RWPE1 (cell line): ENCODE data around the gene LTO1.

ENCODE experiments used
- CTCF ChIA-PET: fragments of 350-600 bp; sonication (Branson Sonifier 250); formaldehyde crosslinking; extraction: SDS; loops from one replicate; lab custom pipeline; 2021; lab: Yijun Ruan, JAX
- POLR2A ChIA-PET: fragments of 400-600 bp; formaldehyde crosslinking; extraction: SDS; loops from one replicate; lab custom pipeline; 2020; ENCODE audit warnings: antibody characterized with exemption; ENCODE audit not compliant: low non-redundant PET; lab: Yijun Ruan, JAX
- DNase-seq: peaks from one replicate; pipeline ENCODE4 v3.0.0; 2012; ENCODE audit warnings: low spot score
- H3K27ac ChIP-seq: fragments of 450-650 bp; 2 replicates; pipeline ENCODE4 v1.5.1; 2017
- CTCF ChIP-seq: fragments of 450-650 bp; conservative IDR thresholded peaks from 2 replicates; pipeline ENCODE4 v1.5.1; 2017; ENCODE audit warnings: low read depth, mild to moderate bottlenecking

The LTO1 gene

DNA sequence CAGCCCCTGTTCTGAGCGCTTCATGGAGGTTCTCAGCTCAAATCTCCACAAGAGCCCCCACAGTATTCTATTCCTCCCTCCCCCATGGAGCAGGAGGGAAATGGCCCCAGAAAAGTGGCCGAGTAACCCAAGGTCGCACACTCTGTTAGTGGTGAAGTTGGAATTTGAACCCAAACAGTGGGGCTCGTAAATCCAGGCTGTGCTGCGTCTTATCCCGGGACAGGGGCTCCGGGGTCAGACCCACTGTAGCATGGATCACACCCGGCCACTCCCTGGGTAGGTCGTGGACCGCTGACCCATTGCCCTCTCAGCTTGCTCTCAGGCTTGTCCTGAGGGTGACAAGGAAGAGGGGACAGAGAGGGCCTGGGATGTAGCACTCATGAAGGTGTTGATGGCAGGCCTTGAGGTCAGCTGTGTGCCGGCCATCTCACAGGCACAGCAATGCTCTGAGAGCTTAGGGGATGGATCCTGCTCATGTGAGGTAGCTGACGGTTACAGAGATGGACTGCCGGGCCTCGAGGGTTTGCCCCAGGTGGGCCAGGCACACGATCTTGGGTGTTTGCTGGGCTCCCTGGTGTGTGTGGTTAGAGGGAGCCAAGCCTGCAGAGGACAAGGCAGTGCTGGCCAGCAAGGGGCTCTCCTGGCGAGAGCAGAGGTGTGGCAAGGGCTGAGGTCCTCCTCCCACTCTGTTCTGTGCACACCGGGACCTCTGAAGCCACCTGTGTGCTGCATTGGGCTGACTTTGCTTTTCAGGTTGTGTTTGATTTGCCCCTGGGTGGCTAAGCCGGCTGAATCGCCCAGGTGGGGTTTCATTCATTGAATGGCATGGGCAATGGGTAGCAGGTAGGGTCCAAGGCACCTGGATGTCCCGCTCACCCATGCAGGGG, 31.0 kb upstream of the LTO1 start:
- ChIA-PET CTCF (interaction anchor here (0.5 to 1.1 kb wide), 3 partner anchors 145 to 182 kb away, joined by 3 read pairs; no protein-coding TSS in a partner anchor), POLR2A (no interaction called here)
- no peak overlapping the region for H3K27ac ChIP-seq
- no peak for TF ChIP-seq CTCF
- no peak for DNase-seq

- no peak for DNase-seq
- H3K27ac ChIP-seq, result no peak overlapping the region
- ChIA-PET POLR2A (no interaction called here), CTCF (interaction anchor here (1.1 kb wide), 1 partner anchor 183 kb away, joined by 3 read pairs; no protein-coding TSS in a partner anchor)
- no peak for TF ChIP-seq CTCF
These were observed 30.2 kb upstream of the LTO1 start for GRCh38 chr11:69705351-69705811.

GRCh38 chr11:69704508-69705253, 29.5 kb upstream of the LTO1 start:
- POLR2A ChIA-PET, result no interaction called here
- no peak for DNase-seq
- CTCF ChIA-PET, result interaction anchor here (0.6 to 0.7 kb wide), 4 partner anchors 12 to 615 kb away, joined by 3 to 4 read pairs (median 3); no protein-coding TSS in a partner anchor
- H3K27ac ChIP-seq, result no peak overlapping the region
- peak; percentile 65 for TF ChIP-seq CTCF

DNA sequence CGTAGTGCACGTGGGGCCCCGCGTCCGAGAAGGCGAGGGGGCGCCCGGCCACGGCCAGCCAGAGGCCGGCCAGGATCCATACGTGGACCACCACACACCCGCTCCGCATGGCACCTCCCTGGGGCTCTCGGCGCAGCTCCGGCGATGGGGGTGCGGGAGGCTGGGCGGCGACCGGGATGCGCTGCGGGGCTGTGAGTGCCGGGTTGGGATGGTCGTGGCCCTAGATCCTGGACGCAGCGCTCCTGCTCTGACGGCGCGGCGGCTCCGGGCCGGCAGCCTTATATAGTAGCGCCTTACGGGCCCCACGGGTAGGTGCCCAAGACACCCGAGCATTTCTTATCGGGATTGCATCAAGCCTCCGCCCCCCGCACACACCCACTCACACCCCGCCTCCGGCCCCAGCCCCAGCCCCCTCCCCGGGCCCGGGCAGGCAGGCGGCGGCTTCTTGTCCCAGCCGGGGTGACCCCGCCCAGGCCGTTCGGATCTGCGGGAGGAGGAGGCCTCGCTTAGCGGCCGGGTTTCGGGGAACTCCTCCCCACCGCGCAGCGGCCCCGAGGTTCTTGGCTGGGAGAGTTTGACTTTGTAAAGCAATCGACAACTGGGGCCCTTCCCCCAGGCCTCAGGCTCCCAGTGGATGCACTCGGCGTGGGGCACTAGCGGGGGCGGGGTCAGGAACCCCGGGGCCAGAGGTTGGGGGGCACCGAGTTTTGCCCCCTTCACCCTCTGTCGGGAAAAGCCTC, 28.8 kb upstream of the LTO1 start, which contains the start of gene FGF19:
Gene FGF19 (minus strand): TSS at position 255 of the 740 bp plus-strand sequence. CDS start 146 bp downstream, at position 109.
- TF ChIP-seq CTCF, result no peak
- ChIA-PET POLR2A (no interaction called here), CTCF (interaction anchor here (0.6 to 0.7 kb wide), 4 partner anchors 13 to 614 kb away, joined by 3 to 4 read pairs (median 3); no protein-coding TSS in a partner anchor)
- DNase-seq, result peak; percentile 26
- H3K27ac ChIP-seq, result no peak within 1 kb of the TSS

DNA sequence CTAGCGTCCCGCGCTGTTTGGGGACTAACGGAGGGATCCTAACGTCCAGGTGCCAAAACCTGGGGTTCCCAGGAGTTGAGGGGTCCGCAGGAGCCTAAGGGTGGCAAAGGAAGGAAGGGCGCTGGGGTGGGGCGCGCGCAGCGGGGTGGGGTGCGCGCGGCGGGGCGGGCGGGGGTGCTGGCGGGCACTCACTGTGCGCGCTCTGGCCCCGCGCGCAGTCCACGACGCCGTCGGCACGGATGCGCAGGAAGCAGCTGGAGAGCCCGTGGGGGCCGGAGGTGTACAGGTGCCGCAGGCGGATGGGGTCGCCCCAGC, 28.3 kb upstream of the LTO1 start:
- CTCF ChIA-PET, result no interaction called here

More for the DNA sequence above, 28.3 kb upstream of the LTO1 start:
- no peak for TF ChIP-seq CTCF
- DNase-seq, result no peak
- POLR2A ChIA-PET, result no interaction called here
- no peak overlapping the region for H3K27ac ChIP-seq
